Body of pancreas (tissue), 4 donors: ENCODE results near the gene GLI1. TPM values are rescaled to one million over a fixed set of nuclear protein-coding genes. Genes with fewer than 3 reads are reported as not detected.

Source experiments
- ATAC-seq: fragments of 150-250 bp; one replicate; pipeline ENCODE4 v1.9.1; 2016
- DNase-seq, 4 donors: peaks; one replicate each; pipeline ENCODE4 v3.0.0-alpha.2; 2019
- H3K27ac ChIP-seq, 4 donors: fragments of 200-600 bp; sonication (generic); 1 replicate in 3 of 4; 2 replicates in 1 of 4; pipeline versions ENCODE4 v1.5.1 to v1.6.1; 2016 to 2019; ENCODE audit warnings: mild to moderate bottlenecking in 1 of 4, mixed read lengths in 1 of 4, moderate library complexity in 1 of 4
- H3K27me3 ChIP-seq, 2 donors: fragments of 200-600 bp; sonication (generic); one replicate each; pipeline ENCODE4 v1.6.0; 2016; ENCODE audit warnings: mild to moderate bottlenecking in 1 of 2
- H3K36me3 ChIP-seq, 2 donors: fragments of 200-600 bp; sonication (generic); replicated peaks in 1 of 2; 2 replicates each; pipeline ENCODE4 v1.5.1; 2016; ENCODE audit warnings: low read depth in 2 of 2; ENCODE audit not compliant: insufficient read depth in 1 of 2
- H3K4me1 ChIP-seq: fragments of 200-600 bp; sonication (generic); one replicate; pipeline ENCODE4 v1.6.0; 2016
- H3K4me3 ChIP-seq, 2 donors: fragments of 200-600 bp; sonication (generic); 1 replicate in 1 of 2; 2 replicates in 1 of 2; pipeline ENCODE4 v1.5.1; 2016 to 2019
- H3K9me3 ChIP-seq, 3 donors: fragments of 200-600 bp; sonication (generic); 1 replicate in 2 of 3; 2 replicates in 1 of 3; pipeline ENCODE4 v1.5.1; 2016
- CTCF ChIP-seq, 7 experiments: fragments of 450-650 bp in 4 of 7; fragments of 200-600 bp in 3 of 7; sonication (generic) in 3 of 7; IDR thresholded peaks; one replicate each; pipeline ENCODE4 v1.5.1; 2016 to 2019; ENCODE audit warnings: antibody characterized with exemption in 7 of 7
- POLR2A ChIP-seq, 3 donors: fragments of 450-650 bp; IDR thresholded peaks; one replicate each; pipeline ENCODE4 v1.6.1; 2016; ENCODE audit warnings: antibody characterized with exemption in 3 of 3, mild to moderate bottlenecking in 2 of 3
- WGBS, 2 donors: methylation state at CpG; one replicate each; pipeline ENCODE4 v1.1.5; 2017; 5-methylcytosine and 5-hydroxymethylcytosine counted together
- intact Hi-C: fragments of 100-400 bp; cut with DNase I; formaldehyde crosslinking; loops from one replicate; pipeline ENCODE4 v1.15.1; 2023
- total RNA-seq, 2 donors: library from RNA; depleted of rRNA; stranded (reverse); fragments of >200 nt; gene quantifications; one replicate each; pipeline ENCODE4 v1.1.0, GENCODE V29; 2016

Gene GLI1
- total RNA-seq, 2 donors from 2014 or later = 1.0 TPM; not detected in 1

DNA sequence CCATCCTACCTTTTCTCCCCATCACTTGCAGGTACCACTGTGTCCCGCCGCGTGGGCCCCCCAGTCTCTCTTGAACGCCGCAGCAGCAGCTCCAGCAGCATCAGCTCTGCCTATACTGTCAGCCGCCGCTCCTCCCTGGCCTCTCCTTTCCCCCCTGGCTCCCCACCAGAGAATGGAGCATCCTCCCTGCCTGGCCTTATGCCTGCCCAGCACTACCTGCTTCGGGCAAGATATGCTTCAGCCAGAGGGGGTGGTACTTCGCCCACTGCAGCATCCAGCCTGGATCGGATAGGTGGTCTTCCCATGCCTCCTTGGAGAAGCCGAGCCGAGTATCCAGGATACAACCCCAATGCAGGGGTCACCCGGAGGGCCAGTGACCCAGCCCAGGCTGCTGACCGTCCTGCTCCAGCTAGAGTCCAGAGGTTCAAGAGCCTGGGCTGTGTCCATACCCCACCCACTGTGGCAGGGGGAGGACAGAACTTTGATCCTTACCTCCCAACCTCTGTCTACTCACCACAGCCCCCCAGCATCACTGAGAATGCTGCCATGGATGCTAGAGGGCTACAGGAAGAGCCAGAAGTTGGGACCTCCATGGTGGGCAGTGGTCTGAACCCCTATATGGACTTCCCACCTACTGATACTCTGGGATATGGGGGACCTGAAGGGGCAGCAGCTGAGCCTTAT lies 10.8 kb downstream of the GLI1 start:
- intact Hi-C loops = no loop called here
- no peaks in the 10 kb centered on the region for H3K36me3 ChIP-seq
- no peak for DNase-seq
- H3K27ac ChIP-seq = no peak overlapping the region
- no peaks in the 10 kb centered on the region for H3K9me3 ChIP-seq
- TF ChIP-seq CTCF (IDR thresholded peaks at IDR 0.05) (no peak), POLR2A (IDR thresholded peaks at IDR 0.05) (no peak)
- H3K27me3 ChIP-seq = peaks cover 0 to 5% of the 10 kb centered on the region in 2 donors
- no peak overlapping the region for H3K4me3 ChIP-seq
- 84 to 92% methylated on average over 7 to 14 of the region's 14 CpGs for WGBS, 2 donors
- no peak for ATAC-seq
- H3K4me1 ChIP-seq = peaks cover 5% of the 10 kb centered on the region

DNA sequence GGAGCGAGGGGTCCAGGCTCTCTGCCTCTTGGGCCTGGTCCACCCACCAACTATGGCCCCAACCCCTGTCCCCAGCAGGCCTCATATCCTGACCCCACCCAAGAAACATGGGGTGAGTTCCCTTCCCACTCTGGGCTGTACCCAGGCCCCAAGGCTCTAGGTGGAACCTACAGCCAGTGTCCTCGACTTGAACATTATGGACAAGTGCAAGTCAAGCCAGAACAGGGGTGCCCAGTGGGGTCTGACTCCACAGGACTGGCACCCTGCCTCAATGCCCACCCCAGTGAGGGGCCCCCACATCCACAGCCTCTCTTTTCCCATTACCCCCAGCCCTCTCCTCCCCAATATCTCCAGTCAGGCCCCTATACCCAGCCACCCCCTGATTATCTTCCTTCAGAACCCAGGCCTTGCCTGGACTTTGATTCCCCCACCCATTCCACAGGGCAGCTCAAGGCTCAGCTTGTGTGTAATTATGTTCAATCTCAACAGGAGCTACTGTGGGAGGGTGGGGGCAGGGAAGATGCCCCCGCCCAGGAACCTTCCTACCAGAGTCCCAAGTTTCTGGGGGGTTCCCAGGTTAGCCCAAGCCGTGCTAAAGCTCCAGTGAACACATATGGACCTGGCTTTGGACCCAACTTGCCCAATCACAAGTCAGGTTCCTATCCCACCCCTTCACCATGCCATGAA lies 11.5 kb downstream of the GLI1 start:
- Histone ChIP-seq H3K36me3 (no peaks in the 10 kb centered on the region), H3K9me3 (no peaks in the 10 kb centered on the region), H3K4me1 (peaks cover 12% of the 10 kb centered on the region), H3K4me3 (no peak overlapping the region), H3K27me3 (peaks cover 0 to 9% of the 10 kb centered on the region in 2 donors), H3K27ac (no peak overlapping the region)
- ATAC-seq (no peak), DNase-seq (no peak)
- TF ChIP-seq CTCF (IDR thresholded peaks at IDR 0.05) (no peak), POLR2A (IDR thresholded peaks at IDR 0.05) (no peak)
- WGBS, 2 donors = 84 to 86% methylated on average over 1 to 4 of the region's 4 CpGs
- intact Hi-C loops = no loop called here

DNA sequence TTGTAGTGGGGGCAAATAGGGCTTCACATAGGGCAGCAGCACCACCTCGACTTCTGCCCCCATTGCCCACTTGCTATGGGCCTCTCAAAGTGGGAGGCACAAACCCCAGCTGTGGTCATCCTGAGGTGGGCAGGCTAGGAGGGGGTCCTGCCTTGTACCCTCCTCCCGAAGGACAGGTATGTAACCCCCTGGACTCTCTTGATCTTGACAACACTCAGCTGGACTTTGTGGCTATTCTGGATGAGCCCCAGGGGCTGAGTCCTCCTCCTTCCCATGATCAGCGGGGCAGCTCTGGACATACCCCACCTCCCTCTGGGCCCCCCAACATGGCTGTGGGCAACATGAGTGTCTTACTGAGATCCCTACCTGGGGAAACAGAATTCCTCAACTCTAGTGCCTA lies 12.1 kb downstream of the GLI1 start:
- no peak for TF ChIP-seq POLR2A (IDR thresholded peaks at IDR 0.05)
- no peak for TF ChIP-seq CTCF (IDR thresholded peaks at IDR 0.05)
- 75% methylated on average over 3 of the region's 3 CpGs; no CpG with 5 or more reads in 1 of the 2 donors for WGBS, 2 donors
- no peak overlapping the region for H3K27ac ChIP-seq
- ATAC-seq (no peak), DNase-seq (no peak)
- H3K9me3 ChIP-seq = no peaks in the 10 kb centered on the region
- no peak overlapping the region for H3K4me3 ChIP-seq
- no peaks in the 10 kb centered on the region for H3K36me3 ChIP-seq
- H3K27me3 ChIP-seq = peaks cover 0 to 15% of the 10 kb centered on the region in 2 donors
- intact Hi-C loops = no loop called here
- peaks cover 15% of the 10 kb centered on the region for H3K4me1 ChIP-seq

- Histone ChIP-seq H3K4me1 (peaks cover 15% of the 10 kb centered on the region), H3K27me3 (peaks cover 0 to 17% of the 10 kb centered on the region in 2 donors), H3K9me3 (no peaks in the 10 kb centered on the region), H3K36me3 (no peaks in the 10 kb centered on the region), H3K4me3 (no peak overlapping the region), H3K27ac (no peak overlapping the region)
- ATAC-seq (no peak), DNase-seq (no peak)
- intact Hi-C loops = no loop called here
- WGBS, 2 donors = 80 to 84% methylated on average over 3 of the region's 3 CpGs
- TF ChIP-seq POLR2A (IDR thresholded peaks at IDR 0.05) = no peak
- no peak for TF ChIP-seq CTCF (IDR thresholded peaks at IDR 0.05)
Observed at GRCh38 chr12:57472391-57472790, 12.8 kb downstream of the GLI1 start.
